Epithelial cell of proximal tubule (primary cell): ENCODE measurements around the gene NATD1. TPM values are rescaled to one million over a fixed set of nuclear protein-coding genes. Genes with fewer than 3 reads are reported as not detected.

Source experiments
- DNase-seq: peaks from one replicate; pipeline ENCODE4 v3.0.0-alpha.2; 2011; ENCODE audit warnings: low read depth
- H3K4me3 ChIP-seq: 2 replicates; pipeline ENCODE4 v1.5.1; 2011; ENCODE audit warnings: low read depth, mild to moderate bottlenecking, low read length
- CTCF ChIP-seq: conservative IDR thresholded peaks from 2 replicates; pipeline ENCODE4 v1.5.1; 2012; ENCODE audit warnings: low read depth, mild to moderate bottlenecking, low read length
- total RNA-seq: library from RNA; depleted of rRNA; stranded (reverse); fragments of >200 nt; gene quantifications from 2 replicates; pipeline ENCODE4 v1.2.3, GENCODE V29; 2015

The NATD1 gene
- total RNA-seq, 1 donor from 2014 or later, result 6.4 TPM

GRCh38 chr17:21262259-21262993 lies 9.2 kb upstream of the NATD1 start:
- DNase-seq, result no peak
- TF ChIP-seq CTCF, result no peak
- no peak overlapping the region for H3K4me3 ChIP-seq

DNA sequence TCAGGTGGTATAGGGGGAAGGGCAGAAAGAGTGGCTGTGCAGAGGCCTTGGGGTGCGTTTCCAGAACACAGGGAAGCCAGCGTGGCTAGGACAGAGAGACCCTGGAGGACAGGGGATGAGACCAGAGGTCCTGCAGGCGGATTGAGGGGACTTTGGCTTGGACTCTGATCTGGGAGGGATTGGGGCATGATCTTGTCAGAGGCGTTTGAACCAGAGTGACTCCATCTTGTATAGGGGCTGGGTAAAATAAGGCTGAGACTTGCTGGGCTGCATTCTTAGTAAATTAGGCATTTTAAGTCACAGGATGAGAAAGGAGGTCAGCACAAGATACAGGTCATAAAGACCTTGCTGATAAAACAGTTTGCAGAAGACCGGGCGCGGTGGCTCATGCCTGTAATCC lies 5.4 kb upstream of the NATD1 start:
- no peak for TF ChIP-seq CTCF
- H3K4me3 ChIP-seq, result no peak overlapping the region
- no peak for DNase-seq

GRCh38 chr17:21253646-21254441 lies 634 bp upstream of the NATD1 start:
- TF ChIP-seq CTCF, result no peak

DNA sequence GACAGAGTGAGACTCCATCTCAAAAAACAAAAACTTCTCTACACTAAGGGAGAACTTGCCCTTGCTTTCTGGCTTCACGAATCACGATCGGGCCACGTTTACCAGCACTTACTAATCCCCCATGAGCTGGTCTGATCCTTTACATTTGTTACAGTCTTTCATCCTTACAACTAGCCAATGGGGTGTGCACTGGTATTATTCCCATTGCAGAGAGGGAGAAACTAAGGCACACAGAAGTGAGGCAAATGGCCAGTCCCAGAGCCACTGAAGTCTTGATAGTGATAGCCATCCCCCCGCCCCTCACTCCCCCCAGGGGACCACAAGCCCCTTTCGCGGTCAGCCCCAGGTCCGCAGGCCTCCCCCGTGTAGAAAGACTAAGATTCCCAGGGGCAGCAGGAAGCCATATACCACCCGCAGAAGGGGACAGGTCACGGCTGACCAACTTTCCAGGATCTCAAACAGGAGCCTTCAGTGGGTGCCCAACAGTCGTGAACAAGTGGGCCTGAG lies 868 bp downstream of the NATD1 start:
- H3K4me3 ChIP-seq, result peak overlapping the region; percentile 72
- no peak for DNase-seq
- no peak for TF ChIP-seq CTCF

More at GRCh38 chr17:21253646-21254441, 634 bp upstream of the NATD1 start:
- peak overlapping the region; percentile 72 for H3K4me3 ChIP-seq
- no peak for DNase-seq

DNA sequence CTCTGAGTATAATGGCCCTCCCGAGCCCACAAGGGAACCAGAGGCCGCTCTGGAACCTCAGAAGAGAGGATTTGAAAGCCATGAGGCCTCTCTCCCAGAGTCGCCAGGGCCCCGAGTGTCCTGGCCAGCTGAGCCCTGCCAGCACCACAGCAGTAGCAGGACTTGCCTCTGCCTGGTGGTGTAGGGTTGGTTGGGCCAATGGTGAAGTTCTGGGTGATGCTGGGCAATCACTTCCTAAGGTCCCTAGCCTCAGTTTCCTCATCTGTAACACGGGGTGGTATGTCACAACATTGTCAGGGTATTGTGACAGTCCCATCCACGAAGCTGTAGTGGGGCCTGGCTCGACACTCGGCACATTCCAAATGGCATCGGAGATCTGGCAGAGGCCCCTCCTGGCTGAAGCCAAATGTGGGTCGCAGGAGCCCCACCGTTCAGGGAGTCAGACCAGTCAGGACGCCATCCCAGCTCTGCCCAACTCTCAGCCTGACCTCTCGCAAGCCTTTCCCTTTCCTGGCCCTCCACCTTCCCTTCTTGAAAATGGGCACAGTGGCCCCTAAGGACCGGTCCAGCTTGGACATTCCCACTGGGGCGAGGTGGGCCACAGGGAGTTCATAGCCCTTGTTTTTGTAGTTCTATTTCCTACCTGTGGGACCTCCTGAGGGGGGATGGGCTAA lies 1.7 kb downstream of the NATD1 start:
- DNase-seq, result no peak
- TF ChIP-seq CTCF, result no peak
- H3K4me3 ChIP-seq, result no peak overlapping the region

DNA sequence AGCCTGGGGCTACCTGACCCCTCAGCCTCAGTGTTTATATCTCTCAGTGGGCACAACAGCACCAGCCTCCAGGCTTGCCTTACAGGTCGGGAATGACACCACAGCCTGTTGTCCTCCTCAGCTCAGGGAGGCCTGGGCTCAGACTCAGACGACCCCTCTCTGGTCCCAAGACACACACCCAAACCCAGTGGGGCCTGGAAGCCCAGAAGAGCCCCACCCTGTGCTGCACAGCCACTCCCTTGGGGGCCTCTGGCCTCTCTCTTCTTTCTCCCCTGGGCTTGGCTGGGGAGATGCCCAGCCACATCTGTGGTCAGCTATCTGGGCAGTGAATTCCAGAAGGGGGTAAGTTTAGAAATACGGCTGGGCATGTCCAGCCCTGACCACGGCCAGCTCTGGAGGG lies 2.4 kb downstream of the NATD1 start:
- H3K4me3 ChIP-seq, result no peak overlapping the region
- no peak for DNase-seq
- TF ChIP-seq CTCF, result no peak
